Spleen (tissue), 7 donors: ENCODE data around the gene ZNF385B.

Experiments used
- CTCF ChIP-seq, 11 experiments: fragments of 200-600 bp in 7 of 11; fragments of 450-650 bp in 4 of 11; sonication (generic) in 4 of 11; IDR thresholded peaks in 8 of 11; conservative IDR thresholded peaks in 3 of 11; 1 replicate in 7 of 11; 2 replicates in 4 of 11; pipeline versions ENCODE4 v1.4.0 to v1.8.0; 2016 to 2021; ENCODE audit warnings: antibody characterized with exemption in 11 of 11, inconsistent platforms in 4 of 11, mild to moderate bottlenecking in 1 of 11
- POLR2A ChIP-seq, 3 donors: fragments of 450-650 bp; IDR thresholded peaks; one replicate each; pipeline ENCODE4 v1.5.1; 2017; ENCODE audit warnings: antibody characterized with exemption in 3 of 3, mild to moderate bottlenecking in 1 of 3
- POLR2AphosphoS5 ChIP-seq, 3 donors: sonication (generic); formaldehyde crosslinking; IDR thresholded peaks; one replicate each; pipeline ENCODE4 v1.5.1; 2017; ENCODE audit warnings: antibody characterized with exemption in 3 of 3
- donor health status: DM: no; HTN: no; CAD: no; lungs with moderate emphysema.
- donor health status: DM: no; HTN: no; CAD: no.
- donor health status: DM: no; HTN: no; CAD: no.

DNA sequence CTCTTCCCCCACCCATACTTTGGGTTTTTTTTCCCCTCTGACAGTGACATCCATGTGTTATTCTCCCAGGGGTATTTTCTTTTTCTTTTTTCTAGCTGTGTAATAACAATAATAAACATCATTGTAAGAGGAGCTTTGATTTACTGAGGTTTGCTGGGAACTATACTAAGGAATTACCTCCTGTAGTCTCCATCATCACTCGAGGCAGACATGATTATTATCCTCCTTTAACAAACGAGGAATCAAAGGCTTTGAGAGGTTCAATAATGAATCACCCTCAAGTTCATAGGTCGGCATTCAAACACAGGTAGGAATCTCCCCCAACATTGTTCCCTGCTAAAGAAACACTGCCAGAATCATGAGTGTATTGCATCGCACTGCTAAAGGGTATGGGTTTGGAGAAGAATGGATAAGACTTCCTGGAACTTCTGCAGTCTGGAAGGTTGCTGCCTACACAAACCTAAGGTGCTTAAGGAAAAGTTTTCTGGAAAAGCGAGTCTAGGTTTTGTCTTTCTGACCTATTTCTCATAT, 336.5 kb downstream of the ZNF385B start:
- TF ChIP-seq CTCF (IDR thresholded peaks at IDR 0.05 in 8 of 11, conservative IDR thresholded peaks at IDR 0.05 in 3 of 11) (no peak), POLR2AphosphoS5 (IDR thresholded peaks at IDR 0.05) (no peak), POLR2A (IDR thresholded peaks at IDR 0.05) (no peak)
